HG03139 (cell line): ENCODE measurements around the gene GRB2.
"Not testable (repeated sequence)": the region's sequence is repeated elsewhere in the genome, so short reads cannot be mapped to it uniquely, and the experiment has no call there.

Source experiments
- ATAC-seq: cut with Tn5 transposase; IDR thresholded peaks from one replicate; pipeline ENCODE4 v1.9.1; 2021; ENCODE audit not compliant: unreplicated experiment

Gene GRB2

DNA sequence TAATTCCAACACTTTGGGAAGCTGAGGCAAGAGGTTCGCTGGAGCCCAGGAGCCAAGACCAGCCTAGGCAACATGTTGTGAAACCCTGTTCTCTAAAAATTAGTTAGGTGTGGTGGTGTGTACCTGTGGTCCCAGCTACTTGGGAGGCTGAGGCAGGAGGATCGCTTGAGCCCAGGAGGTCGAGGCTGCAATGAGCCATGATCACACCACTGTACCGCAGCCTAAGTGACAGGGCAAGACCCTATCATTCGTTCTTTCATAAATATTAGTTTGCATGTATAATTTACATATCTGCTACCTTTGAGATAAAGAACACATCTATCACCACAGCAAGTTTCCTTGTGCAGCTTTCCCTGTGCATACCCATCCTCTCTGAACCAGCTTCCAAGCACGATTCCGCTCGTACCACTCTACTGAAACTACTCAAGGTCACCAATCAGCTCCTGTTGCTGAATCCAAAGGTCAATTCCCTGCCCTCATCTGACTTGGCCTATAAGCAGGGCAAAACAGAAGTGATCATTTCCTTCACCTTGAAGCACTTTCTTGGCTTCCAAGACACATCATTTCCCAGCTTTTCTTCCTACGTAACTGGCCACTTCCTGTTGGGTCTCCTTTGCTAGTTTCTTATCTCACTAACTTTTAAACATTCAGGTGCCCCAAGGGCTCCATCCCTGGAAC, 49.1 kb downstream of the GRB2 start:
- ATAC-seq: no peak

DNA sequence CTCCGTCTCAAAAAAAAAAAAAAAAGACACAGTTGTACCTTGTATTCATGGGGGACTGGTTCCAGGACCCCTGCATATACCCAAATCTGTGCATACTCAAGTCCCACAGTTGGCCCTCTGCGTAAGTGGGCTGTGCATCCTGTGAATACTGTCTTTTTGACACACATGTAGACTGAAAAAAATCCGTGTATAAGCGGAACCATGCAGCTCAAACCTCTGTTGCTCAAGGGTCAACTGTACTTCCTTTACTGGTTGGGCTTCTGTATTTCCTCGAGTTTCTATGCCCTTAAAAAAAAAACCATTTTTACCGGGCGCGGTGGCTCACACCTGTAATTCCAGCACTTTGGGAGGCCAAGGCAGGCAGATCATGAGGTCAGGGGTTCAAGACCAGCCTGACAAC, 52.3 kb downstream of the GRB2 start:
- no peak for ATAC-seq

DNA sequence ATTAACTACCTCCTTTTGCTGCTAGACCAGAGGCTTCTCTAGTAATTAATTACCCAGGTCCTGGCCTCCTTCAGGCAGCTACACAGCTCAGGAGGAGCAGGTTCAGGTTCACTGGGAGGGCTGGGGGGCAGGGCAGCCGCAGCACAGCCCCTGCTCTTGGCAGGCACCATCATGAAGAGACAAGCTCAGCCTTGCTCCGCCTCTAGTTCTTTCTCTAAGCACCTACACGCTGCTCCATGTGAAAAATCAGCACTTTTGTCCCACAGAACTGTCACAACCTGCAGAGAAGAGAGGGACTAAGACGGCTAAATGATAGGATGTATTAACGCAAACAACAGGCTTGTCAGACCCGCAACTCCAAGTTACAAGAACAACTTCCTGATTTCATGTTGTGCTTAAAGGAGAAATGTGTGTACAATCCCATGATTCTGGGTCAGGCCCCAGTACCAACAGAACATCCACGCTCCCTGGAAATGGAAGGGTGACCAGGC, 53.4 kb downstream of the GRB2 start:
- no peak for ATAC-seq

DNA sequence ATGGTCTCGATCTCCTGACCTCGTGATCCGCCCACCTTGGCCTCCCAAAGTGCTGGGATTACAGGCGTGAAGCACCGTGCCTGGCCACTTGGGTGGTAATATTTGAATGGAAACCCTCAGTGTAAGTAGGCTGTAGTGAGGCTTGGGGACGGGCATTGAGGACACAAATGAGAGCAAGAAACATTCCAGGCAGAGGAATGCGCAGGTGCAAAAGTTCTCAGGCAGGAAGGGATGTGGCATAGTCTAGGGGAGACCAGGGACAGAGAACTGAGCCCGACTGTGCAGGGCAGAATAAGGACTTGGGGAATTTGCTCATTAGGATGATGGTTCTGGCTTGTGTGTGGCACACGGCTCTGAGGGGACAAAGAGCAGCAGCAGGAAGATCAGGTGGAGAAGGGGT, 54.8 kb downstream of the GRB2 start:
- ATAC-seq: no peak

DNA sequence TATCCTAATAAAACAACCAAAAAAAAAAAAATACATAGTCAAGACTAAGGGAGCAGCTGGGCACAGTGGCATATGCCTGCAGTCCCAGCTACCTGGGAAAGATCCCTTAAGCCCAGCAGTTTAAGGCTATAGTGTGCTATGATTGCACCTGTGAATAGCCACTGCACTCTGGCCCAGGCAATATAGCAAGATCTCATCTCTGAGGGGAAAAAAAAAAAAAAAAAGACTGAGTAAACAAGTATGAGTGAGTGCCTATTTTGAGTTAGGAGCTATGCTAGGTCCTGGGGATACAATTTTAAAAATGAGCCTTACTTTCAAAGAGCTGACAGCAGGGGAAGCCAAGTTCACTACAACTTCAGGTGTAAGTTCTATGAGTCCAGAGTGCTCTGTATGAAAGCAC, 55.4 kb downstream of the GRB2 start:
- ATAC-seq: no peak

DNA sequence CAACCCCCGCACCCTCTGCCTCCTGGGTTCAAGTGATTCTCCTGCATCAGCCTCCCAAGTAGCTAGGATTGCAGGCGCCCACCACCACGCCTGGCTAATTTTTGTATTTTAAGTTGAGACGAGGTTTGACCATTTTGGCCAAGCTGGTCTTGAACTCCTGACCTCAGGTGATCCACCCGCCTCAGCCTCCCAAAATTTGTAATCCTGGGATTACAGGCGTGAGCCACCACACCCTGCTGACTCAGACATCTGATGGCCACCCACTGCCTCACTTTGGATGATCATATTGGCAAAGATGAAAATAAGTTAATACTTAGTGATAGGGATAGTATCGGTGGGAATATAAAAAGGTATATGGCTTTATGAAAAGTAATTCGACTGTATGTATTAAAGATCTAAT, 55.9 kb downstream of the GRB2 start:
- no peak for ATAC-seq

DNA sequence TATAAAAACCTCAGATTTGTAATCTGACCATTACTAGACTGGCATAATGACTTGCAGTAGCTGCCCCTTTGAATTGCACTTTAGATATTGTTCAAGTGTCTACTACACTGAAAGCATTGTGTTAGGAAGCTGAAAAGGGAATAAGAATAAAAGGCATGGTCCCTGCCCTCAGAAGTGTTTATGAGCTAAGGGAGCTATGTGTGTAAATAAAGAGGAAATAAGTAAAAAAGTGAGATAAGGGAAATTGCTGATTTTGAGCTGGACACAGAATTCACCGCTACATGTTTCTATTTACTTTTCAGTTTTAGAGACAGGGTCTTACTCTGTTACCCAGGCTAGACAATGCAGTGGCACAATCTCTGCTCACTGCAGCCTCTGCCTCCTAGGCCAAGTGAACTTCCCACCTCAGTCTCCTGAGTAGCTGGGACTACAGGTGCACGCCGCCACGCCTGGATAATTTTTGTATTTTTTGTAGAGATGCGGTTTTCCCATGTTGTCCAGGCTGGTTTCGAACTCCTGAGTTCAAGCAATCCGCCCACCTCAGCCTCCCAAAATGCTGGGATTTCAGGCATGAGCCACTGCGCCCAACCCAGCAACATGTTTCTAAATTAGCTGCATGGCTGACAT, 57.0 kb downstream of the GRB2 start:
- no peak for ATAC-seq

DNA sequence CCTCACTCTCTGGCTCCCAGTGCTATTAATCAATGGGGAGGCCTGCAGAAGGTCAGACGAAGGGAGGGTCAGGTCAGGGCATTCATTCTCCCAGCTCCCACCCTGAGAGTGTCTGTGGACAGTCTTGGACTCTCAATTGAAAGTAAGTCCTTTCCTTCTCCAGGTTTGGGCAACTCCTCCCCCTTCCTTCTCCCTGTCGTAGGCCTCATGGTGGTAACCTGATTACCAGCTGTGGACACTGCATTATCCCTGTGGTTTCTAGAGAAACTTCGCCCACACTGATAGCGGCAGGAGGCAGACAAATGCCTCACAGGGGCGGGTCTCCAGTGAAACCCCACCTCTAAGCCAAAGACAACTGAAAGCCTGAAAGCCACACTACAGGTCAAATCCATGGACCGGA, 58.6 kb downstream of the GRB2 start:
- ATAC-seq: no peak

DNA sequence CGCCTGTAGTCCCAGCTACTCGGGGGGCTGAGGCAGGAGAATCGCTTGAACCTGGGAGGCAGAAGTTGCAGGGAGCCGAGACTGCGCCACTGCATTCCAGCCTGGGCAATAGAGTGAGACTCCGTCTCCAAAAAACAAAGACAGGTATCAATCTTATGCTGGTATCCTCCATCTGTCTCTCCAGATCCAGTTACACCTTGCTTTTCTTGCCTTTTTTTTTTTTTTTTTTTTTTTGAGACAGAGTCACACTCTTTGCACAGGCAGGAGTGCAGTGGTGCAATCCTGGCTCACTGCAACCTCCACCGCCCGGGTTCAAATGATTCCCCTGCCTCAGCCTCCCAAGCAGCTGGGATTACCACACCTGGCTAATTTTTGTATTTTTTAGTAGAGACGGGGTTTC, 59.1 kb downstream of the GRB2 start:
- not testable (repeated sequence) for ATAC-seq

DNA sequence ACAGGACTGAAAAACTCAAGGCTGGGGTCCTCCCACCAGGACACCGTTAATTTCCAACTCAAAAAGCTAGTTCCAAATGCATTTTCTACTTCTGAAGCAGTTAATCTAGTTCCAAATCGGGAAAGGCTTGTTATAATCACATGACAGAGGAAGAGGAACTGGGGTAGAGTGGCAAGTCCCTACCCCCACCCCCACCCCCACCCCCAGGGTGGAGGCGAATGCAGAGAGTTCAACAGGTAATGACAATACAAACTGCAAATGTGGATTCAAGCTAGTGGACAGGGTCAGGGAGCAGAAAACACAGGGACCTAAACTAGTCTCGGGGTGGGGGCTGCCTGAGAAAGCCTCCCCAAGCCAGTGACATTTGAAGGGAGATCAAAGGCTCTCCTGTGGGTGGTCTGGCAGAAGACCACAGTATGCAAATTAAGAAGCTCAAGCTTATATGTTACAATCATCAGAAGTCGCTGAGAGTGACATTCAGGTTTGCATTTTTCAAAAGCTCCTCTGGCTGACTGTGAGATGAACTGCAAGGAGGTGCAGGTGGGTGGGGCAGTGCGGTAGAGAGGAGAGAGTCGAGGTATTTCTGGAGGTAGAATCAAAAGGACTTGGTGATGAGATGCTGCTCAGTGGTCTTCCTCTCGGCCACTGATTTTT, 59.8 kb downstream of the GRB2 start:
- ATAC-seq: peak; percentile 55

DNA sequence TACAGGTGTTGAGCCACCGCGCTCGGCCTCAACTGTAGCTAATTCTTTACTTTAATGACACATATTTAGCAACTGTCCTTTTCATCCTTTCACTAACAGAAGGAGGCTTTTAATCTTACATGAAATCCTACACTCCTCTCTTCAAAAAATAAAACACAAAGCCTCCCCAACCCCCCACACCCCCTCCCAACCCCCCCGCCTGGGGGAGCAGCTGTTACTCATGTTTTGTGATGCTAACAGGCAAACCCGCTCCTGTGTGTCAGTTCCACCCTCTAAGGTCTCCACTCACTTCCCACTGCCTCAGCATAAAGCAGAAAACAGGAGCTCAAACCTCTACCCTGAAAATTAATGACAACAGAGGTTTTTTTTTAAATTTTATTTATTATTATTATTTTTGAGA, 60.8 kb downstream of the GRB2 start:
- no peak for ATAC-seq

DNA sequence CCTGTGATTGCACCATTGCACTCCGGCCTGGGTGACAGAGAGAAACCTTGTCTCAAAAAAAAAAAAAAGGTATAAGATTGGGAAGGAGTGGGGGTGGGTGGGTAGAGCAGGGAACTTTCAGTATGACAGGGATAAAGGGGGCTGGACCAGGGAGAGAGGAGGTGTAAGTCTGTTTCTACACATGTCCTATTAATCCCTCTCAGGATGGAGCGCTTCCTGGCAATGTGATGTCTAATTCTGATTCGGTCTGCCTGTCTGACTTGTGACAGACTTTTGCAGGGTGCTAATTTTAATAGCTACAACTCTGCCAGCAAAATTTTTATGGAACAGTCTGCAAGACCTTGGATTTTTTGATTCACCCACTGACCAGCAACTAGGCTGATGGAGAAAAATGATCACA, 62.5 kb downstream of the GRB2 start:
- no peak for ATAC-seq

DNA sequence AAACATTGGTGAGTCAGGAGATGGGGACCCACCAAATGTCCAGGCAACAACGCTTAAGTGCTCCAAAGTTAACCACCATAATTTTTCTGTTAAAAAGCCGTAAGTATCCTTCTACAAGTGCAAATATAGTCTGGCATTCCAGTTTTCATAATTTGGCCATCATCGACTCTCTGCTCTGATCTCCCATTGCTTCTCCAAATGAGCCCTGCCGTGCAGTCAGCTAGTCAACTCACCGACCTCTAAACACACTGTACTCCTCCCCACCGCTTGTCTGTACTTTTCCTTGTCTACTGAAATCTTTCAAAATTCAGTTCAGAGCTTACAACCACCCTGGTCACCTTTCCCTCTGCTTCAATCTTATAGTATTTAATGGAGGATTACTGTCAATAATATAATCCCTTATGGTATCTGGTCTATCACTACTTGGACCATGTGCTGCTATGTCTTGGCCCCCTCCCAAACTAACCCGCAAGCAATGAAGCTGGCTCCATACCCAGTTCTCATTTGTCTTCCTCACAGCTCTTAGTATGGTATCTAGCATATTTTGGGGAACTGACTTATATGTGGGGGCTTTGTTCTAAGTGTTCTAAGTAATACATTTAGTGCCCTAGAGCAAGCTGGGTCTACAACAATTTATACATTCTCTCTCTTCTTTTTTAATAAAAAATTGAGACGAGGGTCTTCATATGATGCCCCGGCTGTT, 63.5 kb downstream of the GRB2 start:
- ATAC-seq: no peak

DNA sequence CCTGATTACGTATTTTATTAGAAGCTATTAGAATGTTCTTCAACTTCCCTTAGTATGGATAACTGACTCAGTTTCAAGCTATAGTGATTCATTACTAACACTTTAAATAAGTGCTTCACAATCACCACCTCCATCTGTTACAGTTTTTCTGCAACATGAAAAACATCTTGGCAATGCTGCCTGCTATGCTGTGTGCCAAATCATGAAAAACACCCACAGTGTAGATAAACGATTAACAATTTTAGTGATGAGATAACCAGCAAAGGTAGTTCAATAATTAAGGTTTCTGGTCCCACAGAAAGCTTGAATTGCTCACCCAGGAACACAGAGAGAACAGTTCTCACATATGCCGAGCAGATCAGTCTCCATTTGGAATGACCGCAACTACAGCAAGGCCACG, 64.8 kb downstream of the GRB2 start:
- no peak for ATAC-seq

DNA sequence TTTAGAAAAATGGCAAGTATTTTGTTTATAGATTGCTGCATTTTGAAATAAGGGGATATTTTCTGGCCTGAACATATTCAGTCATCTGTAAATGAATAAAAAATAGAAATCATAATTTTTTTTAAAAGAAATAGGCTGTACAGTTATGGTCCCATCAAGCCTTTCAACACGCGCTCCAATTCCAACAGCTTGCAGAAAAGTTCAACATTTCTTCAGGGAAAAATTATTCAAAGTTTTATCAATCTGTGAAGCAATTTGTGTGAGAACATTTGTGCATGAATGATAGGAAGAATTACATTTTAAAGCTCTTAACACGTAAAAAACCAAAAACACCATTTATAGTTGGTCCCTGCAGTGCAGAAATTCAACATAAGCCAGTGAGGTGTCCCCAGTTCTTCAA, 65.5 kb downstream of the GRB2 start:
- no peak for ATAC-seq

DNA sequence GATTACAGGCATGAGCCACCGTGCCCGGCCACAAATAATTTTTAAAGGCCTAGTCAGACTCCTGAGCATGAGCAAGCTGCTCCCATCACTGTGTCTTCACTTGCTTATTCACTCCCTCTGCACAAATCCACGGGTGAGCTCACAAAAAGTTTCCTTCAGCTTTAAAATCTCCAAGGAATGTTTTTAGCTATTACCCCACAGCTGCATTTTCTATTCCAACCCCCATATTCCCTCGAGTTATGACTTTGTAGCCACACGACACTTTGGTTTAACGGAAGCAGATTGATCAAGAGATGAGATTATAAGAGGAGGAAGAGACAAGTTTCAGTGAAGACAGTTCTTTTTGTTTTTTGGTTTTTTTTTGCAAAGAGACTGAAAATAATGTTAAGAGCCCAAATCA, 67.1 kb downstream of the GRB2 start:
- no peak for ATAC-seq

DNA sequence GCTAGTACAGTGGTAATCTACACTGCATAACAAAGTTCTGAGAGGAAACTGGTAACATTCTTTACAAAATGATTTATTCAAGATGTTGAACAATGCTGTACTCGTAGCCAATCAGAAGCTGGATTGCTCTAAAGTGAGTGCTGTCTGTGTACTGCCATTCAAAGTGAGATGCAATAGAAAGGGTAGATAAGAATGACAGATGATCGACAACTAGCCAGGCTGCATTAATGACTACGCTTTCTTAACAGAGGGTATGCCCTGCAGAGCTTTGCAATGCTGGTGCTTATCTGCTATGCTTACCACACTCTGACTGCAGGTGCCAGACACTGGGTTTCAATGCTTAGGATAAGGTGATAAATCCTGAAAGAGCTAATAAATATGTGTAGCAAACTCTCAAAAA, 70.2 kb downstream of the GRB2 start:
- no peak for ATAC-seq

DNA sequence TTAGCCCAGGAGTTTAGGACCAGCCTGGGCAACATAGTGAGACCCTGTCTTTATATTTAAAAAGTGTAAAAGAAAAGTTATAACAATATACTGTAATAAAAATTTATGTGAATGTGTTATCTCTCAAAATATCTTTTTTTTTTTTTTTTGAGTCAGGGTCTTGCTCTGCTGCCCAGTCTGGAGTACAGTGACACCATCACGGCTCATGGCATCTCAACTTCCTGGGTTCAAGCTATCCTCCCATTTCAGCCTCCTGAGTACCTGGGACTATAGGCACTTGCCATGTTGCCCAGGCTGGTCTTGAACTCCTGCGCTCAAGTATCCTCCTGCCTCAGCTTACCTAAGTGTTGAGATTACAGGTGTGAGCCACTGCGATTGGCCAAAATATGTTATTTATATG, 70.8 kb downstream of the GRB2 start:
- ATAC-seq: no peak

DNA sequence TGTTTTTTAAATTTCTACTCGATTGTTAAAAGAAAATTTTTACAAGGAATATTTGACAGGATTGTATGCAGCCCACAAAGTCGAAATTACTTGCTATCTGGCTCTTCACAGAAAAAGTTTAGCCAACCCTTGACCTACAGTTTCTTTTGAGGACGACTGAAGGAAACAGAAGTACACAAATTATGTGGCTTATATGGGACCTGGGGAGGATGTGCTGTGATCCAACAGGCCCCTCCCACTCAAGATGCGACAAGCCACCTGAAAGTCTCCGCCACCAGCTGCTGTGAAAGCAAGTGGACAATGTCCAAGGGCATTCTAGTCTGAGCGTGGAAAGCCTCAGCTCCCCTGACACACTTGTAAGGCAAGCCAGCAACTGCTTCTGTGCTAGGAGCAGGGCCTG, 73.8 kb downstream of the GRB2 start:
- ATAC-seq: no peak

DNA sequence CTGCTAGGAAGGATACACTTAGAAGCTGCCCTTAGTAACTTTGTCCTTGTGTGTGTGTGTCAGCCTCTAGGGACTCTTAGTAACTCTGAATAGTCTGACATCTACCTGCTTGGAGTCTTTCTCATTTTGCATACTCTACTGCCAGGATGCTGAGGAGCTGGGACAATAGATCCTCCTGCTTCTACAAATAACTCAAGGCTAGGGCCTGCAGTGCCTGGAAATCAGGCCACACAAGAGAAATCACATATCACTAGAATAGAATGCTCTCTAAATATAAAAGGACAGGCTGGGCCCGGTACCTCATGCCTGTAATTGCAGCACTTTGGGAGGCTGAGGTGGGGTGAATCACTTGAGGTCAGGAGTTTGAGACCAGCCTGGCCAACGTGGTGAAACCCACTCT, 77.7 kb downstream of the GRB2 start:
- no peak for ATAC-seq

DNA sequence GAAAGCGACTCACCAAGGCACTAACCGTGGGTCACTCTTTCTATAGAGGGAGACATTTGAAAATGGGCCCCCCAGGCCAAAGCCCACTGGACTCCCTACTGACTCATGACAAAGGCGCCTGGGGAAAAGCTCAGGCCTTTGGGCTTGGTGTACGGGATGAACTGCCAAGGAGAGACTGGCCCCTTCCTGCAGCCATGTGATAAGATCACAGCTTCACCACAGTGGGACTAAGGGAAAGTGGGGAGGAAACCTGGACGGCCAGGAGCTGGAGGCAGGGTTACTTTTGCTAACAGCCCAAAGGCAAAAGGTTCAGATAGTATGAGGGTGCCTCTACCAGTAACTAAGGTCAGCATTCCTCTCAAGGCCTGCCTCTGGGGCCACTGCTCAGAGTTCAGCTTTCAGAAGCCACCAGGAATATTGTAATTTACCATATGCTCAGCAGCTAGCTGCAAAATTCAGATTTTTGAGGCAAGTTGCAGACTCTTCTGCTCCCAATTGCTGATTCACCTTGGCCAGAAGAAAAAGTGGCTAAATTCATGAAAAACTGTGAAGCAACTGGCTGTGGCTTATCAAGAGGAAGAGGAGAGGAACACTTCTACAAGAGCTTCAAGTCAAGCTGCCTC, 79.1 kb downstream of the GRB2 start:
- no peak for ATAC-seq
